ENCODE results near the gene SNX4.

The SNX4 gene

GRCh38 chr3:125460233-125460632 lies 59.8 kb downstream of the SNX4 start:
- no peaks in the 10 kb centered on the region for H3K27me3 ChIP-seq (replicated peaks; ENCODE audit: control insufficient read depth, insufficient read depth, low read length)
- no peak for DNase-seq (ENCODE audit: extremely low read depth, insufficient read length)
- TF ChIP-seq CTCF (IDR thresholded peaks at IDR 0.05; ENCODE audit: insufficient read depth, low read length, poor library complexity, severe bottlenecking), result no peak
- H3K36me3 ChIP-seq (ENCODE audit: control insufficient read depth, insufficient read depth, low read length), result peaks cover 7% of the 10 kb centered on the region
- no peak overlapping the region for H3K4me3 ChIP-seq (replicated peaks; ENCODE audit: low read depth, low read length)

- no peak for DNase-seq (ENCODE audit: extremely low read depth, insufficient read length)
- no peak overlapping the region for H3K4me3 ChIP-seq (replicated peaks; ENCODE audit: low read depth, low read length)
- H3K27me3 ChIP-seq (replicated peaks; ENCODE audit: control insufficient read depth, insufficient read depth, low read length), result no peaks in the 10 kb centered on the region
- no peak for TF ChIP-seq CTCF (IDR thresholded peaks at IDR 0.05; ENCODE audit: insufficient read depth, low read length, poor library complexity, severe bottlenecking)
- no peaks in the 10 kb centered on the region; the same call in 1 of the 2 replicates for H3K36me3 ChIP-seq (ENCODE audit: control insufficient read depth, insufficient read depth, low read length)
Observed at GRCh38 chr3:125443923-125444322, 76.1 kb downstream of the SNX4 start.

GRCh38 chr3:125442506-125442905 lies 77.5 kb downstream of the SNX4 start:
- no peak for DNase-seq (ENCODE audit: extremely low read depth, insufficient read length)
- TF ChIP-seq CTCF (IDR thresholded peaks at IDR 0.05; ENCODE audit: insufficient read depth, low read length, poor library complexity, severe bottlenecking), result no peak
- no peaks in the 10 kb centered on the region for H3K27me3 ChIP-seq (replicated peaks; ENCODE audit: control insufficient read depth, insufficient read depth, low read length)
- H3K36me3 ChIP-seq (ENCODE audit: control insufficient read depth, insufficient read depth, low read length), result no peaks in the 10 kb centered on the region
- H3K4me3 ChIP-seq (replicated peaks; ENCODE audit: low read depth, low read length), result no peak overlapping the region

- Histone ChIP-seq H3K36me3 (ENCODE audit: control insufficient read depth, insufficient read depth, low read length) (no peaks in the 10 kb centered on the region), H3K4me3 (replicated peaks; ENCODE audit: low read depth, low read length) (no peak overlapping the region), H3K27me3 (replicated peaks; ENCODE audit: control insufficient read depth, insufficient read depth, low read length) (no peaks in the 10 kb centered on the region)
- no peak for TF ChIP-seq CTCF (IDR thresholded peaks at IDR 0.05; ENCODE audit: insufficient read depth, low read length, poor library complexity, severe bottlenecking)
- no peak for DNase-seq (ENCODE audit: extremely low read depth, insufficient read length)
Observed at GRCh38 chr3:125440970-125441369, 79.0 kb downstream of the SNX4 start.

- TF ChIP-seq CTCF (IDR thresholded peaks at IDR 0.05; ENCODE audit: insufficient read depth, low read length, poor library complexity, severe bottlenecking), result no peak
- Histone ChIP-seq H3K27me3 (replicated peaks; ENCODE audit: control insufficient read depth, insufficient read depth, low read length) (no peaks in the 10 kb centered on the region), H3K36me3 (ENCODE audit: control insufficient read depth, insufficient read depth, low read length) (no peaks in the 10 kb centered on the region), H3K4me3 (replicated peaks; ENCODE audit: low read depth, low read length) (no peak overlapping the region)
- no peak for DNase-seq (ENCODE audit: extremely low read depth, insufficient read length)
Observed at GRCh38 chr3:125440559-125440955, 79.4 kb downstream of the SNX4 start.
